NCI-H748 (cell line): ENCODE measurements around the gene HDGFL3.
"Not testable (repeated sequence)": the region's sequence is repeated elsewhere in the genome, so short reads cannot be mapped to it uniquely, and the experiment has no call there.

Source experiments
- DNase-seq: peaks from one replicate; lab custom pipeline; 2025; ENCODE audit not compliant: unreplicated experiment; lab: John Stamatoyannopoulos, UW

The HDGFL3 gene

GRCh38 chr15:83207660-83208366, at the start of gene HDGFL3:
Gene HDGFL3 (minus strand): TSS chr15:83207823. CDS start chr15:83207414, 409 bp downstream.
- DNase-seq = peak; percentile 75

GRCh38 chr15:83250781-83251180, 43.2 kb upstream of the HDGFL3 start:
- no peak for DNase-seq

GRCh38 chr15:83249030-83249343, 41.4 kb upstream of the HDGFL3 start:
- DNase-seq = no peak

- peak; percentile 40 for DNase-seq
Measured at GRCh38 chr15:83248151-83249029, 40.8 kb upstream of the HDGFL3 start.

- DNase-seq = no peak
Measured at GRCh38 chr15:83243634-83244033, 36.0 kb upstream of the HDGFL3 start.

- DNase-seq = no peak
Measured at GRCh38 chr15:83230242-83230641, 22.6 kb upstream of the HDGFL3 start.

- no peak for DNase-seq
Measured at GRCh38 chr15:83225449-83225848, 17.8 kb upstream of the HDGFL3 start.

GRCh38 chr15:83221781-83222180, 14.2 kb upstream of the HDGFL3 start:
- not testable (repeated sequence) for DNase-seq

GRCh38 chr15:83219026-83219425, 11.4 kb upstream of the HDGFL3 start:
- DNase-seq = no peak

- DNase-seq = no peak
Measured at GRCh38 chr15:83215306-83215705, 7.7 kb upstream of the HDGFL3 start.

GRCh38 chr15:83210619-83211018, 3.0 kb upstream of the HDGFL3 start:
- DNase-seq = peak; percentile 52

- DNase-seq = peak; percentile 11
Measured at GRCh38 chr15:83209333-83209732, 1.7 kb upstream of the HDGFL3 start.

GRCh38 chr15:83208367-83208661, 691 bp upstream of the HDGFL3 start:
- DNase-seq = no peak

GRCh38 chr15:83207009-83207659, 489 bp downstream of the HDGFL3 start:
- DNase-seq = peak; percentile 70

GRCh38 chr15:83206526-83207008, 1.1 kb downstream of the HDGFL3 start:
- DNase-seq = peak; percentile 52

- DNase-seq = peak; percentile 48
Measured at GRCh38 chr15:83205725-83206324, 1.8 kb downstream of the HDGFL3 start.

GRCh38 chr15:83204697-83205096, 2.9 kb downstream of the HDGFL3 start:
- no peak for DNase-seq

GRCh38 chr15:83203543-83203942, 4.1 kb downstream of the HDGFL3 start:
- DNase-seq = no peak

- no peak for DNase-seq
Measured at GRCh38 chr15:83200589-83200988, 7.0 kb downstream of the HDGFL3 start.

GRCh38 chr15:83200162-83200561, 7.5 kb downstream of the HDGFL3 start:
- DNase-seq = no peak

GRCh38 chr15:83199288-83199687, 8.3 kb downstream of the HDGFL3 start:
- no peak for DNase-seq
